HG03064 (cell line): ENCODE data around the gene HTR2A.
"Not testable (repeated sequence)": the region's sequence is repeated elsewhere in the genome, so short reads cannot be mapped to it uniquely, and the experiment has no call there.

Source experiments
- ATAC-seq: cut with Tn5 transposase; IDR thresholded peaks from one replicate; pipeline ENCODE4 v1.9.1; 2021; ENCODE audit warnings: low read depth; ENCODE audit not compliant: unreplicated experiment

HTR2A gene

GRCh38 chr13:46817095-46817494 is 79.8 kb downstream of the HTR2A start:
- no peak for ATAC-seq

- no peak for ATAC-seq
Observed at GRCh38 chr13:46816371-46816770, 80.5 kb downstream of the HTR2A start.

GRCh38 chr13:46812301-46812797 is 84.5 kb downstream of the HTR2A start:
- ATAC-seq = no peak

- ATAC-seq = no peak
Observed at GRCh38 chr13:46810440-46810839, 86.4 kb downstream of the HTR2A start.

GRCh38 chr13:46804921-46805320 is 91.9 kb downstream of the HTR2A start:
- not testable (repeated sequence) for ATAC-seq

GRCh38 chr13:46804391-46804815 is 92.5 kb downstream of the HTR2A start:
- no peak for ATAC-seq

- ATAC-seq = no peak
Observed at GRCh38 chr13:46803586-46803985, 93.3 kb downstream of the HTR2A start.

GRCh38 chr13:46801858-46802257 is 95.0 kb downstream of the HTR2A start:
- ATAC-seq = no peak

GRCh38 chr13:46799139-46799538 is 97.7 kb downstream of the HTR2A start:
- ATAC-seq = no peak

GRCh38 chr13:46797501-46798237 is 99.2 kb downstream of the HTR2A start:
- ATAC-seq = no peak

- peak; percentile 93 for ATAC-seq
Observed at GRCh38 chr13:46796515-46797474, 100.1 kb downstream of the HTR2A start, which contains the start of gene ESD. ESD (minus strand) TSS chr13:46797161; CDS start chr13:46791413, 5,748 bp downstream.

- no peak for ATAC-seq
Observed at GRCh38 chr13:46796129-46796514, 100.7 kb downstream of the HTR2A start.

- ATAC-seq = no peak
Observed at GRCh38 chr13:46795321-46795720, 101.5 kb downstream of the HTR2A start.

GRCh38 chr13:46783504-46783903 is 113.3 kb downstream of the HTR2A start:
- ATAC-seq = no peak

- ATAC-seq = no peak
Observed at GRCh38 chr13:46782691-46783090, 114.2 kb downstream of the HTR2A start.

- no peak for ATAC-seq
Observed at GRCh38 chr13:46782066-46782465, 114.8 kb downstream of the HTR2A start.
